HPDE6-E6E7 (cell line): ENCODE measurements around the gene FANCI.

ENCODE experiments used
- DNase-seq: peaks from one replicate; pipeline ENCODE4 v3.0.0; 2011; ENCODE audit warnings: missing footprints; ENCODE audit errors: extremely low spot score

The FANCI gene

GRCh38 chr15:89307046-89307587, 63.3 kb downstream of the FANCI start:
- DNase-seq, result no peak

- DNase-seq, result no peak
Observed at GRCh38 chr15:89307791-89308190, 64.0 kb downstream of the FANCI start.

DNA sequence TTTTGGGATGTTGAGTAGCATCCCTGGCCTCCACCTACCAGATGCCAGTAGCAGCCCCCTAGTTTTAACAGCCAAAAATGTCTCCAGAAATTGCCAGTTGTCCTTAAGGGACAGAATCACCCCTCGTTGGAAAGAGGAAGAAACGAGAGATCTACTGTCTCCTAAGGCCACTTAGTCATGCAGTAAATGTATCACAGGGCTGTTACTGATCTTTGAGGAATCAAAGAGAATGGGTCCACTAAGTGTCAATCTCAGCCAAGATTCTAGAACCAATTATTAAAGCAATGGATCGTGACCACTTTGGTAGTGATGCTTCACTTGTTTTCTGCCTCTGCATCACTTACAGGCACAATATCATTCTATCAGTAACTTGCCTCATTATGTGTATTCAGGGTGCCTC, 64.5 kb downstream of the FANCI start:
- DNase-seq, result no peak

DNA sequence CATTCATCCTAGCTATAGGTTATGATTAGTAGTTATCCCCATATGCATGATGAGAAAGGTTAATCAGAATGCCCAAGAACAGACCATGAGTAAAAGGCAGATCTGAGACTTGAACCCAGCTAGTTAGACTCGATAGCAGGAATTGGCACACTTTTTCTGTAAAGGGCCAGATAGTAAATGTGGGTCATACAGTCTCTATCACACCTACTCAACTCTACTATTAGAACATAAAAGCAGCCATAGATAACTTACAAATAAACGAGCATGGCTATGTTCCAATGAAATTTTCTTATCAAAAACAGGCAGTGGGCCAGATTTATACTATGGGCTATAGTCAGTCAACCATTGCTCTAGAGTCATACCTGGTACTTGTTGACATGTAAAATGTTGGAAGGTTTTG, 66.2 kb downstream of the FANCI start:
- no peak for DNase-seq

DNA sequence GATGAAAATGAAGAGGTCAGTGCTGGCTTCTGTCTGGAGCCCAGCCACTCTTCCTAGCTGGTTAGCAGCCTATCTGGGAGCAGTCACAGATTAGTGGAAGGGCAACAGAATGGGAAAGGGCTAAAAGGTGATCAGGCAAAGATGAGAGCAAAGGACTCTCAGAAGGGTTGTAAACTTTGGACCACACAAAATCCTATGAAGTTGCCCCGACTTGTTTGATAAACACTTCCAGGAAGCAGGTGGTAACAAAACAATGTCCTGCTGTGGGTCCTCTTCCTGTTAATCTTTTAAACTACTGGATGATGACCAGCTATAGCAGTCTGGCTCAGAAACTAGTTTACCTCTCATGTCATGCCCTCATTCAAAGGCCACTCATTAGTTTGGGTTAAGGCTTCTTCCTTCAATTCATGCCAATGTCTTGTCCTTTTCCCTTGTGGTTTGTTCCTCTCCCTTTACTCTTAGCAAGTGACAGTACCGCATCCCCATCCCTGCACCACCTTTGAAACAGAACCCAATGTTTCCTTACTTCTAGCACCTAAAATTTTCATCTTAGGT, 71.7 kb downstream of the FANCI start:
- no peak for DNase-seq

DNA sequence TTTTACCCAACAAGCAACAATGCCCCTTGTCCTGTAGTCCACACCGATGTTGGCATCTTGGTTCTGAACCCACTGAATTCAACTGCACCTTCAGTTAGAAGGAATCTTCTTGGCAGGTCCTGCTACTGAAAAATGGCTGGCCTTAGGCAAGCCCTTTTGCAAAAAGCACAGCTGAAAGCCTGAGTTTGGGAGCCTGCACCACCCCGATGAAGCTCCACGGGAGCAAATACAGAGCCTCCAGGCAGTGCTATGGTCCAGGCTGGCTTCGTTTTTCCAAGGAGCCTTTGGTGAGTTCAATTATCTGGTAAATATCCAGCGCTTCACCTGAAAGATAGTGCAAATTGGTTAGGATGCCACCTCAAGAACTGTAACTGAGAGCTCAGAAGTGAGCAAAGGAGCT, 72.7 kb downstream of the FANCI start:
- DNase-seq, result no peak

DNA sequence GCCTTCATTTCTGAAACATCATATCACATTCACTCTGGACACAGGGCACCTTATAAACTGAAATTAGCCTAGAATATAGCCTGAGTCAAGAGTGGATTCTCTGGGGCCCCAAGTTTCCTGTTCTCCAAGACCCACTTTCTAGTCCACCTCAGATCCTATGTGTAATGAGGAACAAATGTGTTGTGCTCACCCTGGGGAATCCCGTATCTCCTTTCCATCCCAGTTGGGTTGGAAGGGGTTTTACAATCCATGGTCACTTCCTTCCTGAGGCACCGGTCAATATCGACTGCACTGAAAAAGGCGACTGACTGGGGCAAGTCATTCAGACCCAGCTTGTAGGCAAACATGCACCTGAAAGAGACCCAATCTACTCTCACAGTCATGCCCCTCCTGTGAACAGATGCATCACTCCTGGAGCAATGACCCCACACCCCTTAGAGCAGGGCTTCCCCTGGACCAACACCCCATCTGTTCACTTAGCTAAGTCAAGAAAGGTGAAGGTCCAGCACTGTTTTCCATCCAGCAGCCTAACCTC, 73.5 kb downstream of the FANCI start:
- no peak for DNase-seq

DNA sequence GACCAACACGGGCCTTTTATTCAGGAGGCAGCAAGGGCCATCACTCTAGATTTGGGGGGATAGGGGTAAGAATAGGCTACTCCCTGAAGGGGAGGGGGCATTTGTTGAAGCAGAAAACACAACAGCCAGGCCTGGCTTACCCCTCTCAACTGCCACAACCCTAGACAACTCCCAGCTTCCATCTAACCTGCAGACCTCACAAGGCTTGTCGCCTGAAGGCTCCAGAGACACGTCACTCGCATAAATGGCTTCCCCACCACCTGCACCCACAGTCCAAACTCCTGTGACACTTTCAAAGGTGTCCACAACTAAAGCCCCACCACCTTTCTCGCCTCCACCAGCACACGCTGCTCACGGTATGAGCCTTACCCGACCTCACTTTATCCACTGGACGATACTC, 75.9 kb downstream of the FANCI start:
- no peak for DNase-seq

GRCh38 chr15:89320200-89320599, 76.4 kb downstream of the FANCI start:
- no peak for DNase-seq

DNA sequence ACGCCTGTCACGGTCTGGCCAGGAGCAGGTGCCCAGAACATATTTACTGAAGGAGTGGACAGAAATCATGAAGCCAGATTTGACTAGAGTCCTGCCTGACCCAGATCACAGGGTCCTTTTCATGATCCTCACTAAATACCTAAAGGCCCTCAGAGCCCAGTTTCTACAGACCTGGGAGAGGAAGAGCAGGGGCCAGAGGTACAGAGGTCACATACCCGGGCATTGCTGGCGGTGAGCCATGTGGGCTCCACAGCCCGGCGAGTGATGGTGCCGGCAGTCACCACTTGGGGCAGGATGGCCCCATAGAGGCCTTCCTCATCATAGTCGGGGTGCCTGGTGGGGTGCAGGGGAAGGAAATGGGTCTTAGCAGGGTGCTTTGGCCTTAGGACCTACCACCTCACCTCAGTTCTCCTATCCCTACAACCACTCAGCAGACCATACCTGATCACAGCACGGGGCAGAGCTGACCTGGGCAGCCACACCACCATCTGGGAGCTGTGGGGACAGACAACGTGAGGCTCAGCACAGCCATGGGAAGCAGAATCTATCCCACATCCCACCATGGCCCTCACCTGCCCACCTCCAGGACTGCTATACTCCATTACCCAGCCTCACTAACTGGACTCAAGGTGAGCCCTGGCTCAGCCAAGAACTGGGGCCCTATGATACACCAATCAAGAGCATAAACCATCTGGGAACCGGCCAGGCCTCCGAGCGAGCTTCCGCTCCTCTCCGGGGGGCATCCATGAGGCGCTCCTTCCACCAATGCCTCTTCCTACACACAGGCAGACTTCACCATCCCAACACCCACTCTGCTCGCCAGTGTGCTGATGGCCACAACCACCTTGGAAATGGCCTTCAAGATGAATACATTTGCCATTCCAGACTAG, 78.0 kb downstream of the FANCI start:
- no peak for DNase-seq

DNA sequence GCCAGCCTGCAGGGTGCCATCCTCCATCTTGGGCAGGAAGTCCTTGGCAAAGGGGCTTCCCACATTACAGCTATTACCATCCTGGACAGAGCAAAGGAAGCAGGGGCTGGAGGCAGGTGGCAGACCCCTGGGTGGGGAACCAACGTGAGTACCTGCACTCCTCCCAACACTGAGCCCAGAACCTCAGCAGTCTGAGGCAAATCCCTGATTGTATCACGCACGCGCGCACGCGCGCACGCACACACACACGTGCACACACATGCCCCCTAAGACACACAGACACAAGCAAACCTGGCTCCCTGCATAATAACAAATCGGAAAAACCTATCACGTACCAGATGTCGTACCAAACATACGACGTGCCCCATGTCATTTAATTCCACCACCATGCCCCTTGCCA, 79.0 kb downstream of the FANCI start:
- DNase-seq, result no peak

GRCh38 chr15:89323825-89324224, 80.0 kb downstream of the FANCI start:
- no peak for DNase-seq

DNA sequence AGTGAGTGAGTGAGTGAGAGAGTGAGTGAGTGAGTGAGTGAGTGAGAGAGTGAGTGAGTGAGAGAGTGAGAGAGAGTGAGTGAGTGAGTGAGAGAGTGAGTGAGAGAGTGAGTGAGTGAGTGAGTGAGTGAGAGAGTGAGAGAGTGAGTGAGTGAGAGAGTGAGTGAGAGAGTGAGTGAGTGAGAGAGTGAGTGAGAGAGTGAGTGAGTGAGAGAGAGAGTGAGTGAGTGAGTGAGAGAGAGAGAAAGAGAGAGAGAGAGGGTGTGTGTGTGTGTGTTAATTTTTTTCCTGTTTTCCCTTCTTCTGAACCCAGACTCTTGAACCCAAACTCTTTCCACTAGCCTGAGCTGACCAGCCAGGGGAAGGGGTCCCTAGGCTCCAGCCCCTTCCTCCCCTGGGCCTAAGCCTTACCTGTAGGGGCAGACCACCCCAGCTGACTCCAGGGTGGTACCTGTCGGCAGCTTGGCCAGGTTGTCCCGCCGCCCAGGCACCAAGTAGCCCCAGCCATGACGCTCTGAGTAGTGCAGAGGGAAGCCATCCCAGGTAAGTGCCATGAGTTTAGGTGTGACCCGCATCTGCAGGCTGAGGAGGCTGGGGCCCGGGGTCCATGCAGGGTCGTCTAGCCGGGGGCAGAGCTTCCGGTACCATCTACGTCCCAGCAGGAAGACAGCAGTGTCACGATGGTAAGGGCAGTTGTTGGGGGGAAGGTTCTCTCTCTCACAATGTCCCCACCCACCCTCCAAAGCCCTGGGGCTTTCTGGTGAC, 81.4 kb downstream of the FANCI start:
- no peak for DNase-seq

DNA sequence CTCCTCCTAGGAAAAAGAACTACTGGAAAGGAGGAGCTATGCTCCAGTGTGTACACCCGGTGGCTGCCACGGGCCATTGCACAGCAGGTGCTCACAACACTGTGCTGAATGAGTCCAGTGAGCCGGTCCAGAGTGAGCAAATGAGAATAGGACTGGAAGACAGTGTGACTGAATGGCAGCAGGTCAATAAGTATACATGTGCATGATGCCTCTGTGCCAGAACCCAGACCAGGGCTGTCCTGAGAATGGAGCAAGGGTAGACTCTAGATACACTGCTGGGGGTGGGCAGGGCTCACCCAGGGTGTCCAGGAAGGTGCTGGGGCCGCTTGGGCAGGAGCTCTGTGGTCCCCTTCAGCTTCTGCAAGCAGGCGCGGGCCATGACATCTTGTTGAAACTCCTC, 82.5 kb downstream of the FANCI start:
- DNase-seq, result no peak

- DNase-seq, result no peak
Observed at GRCh38 chr15:89327113-89327512, 83.3 kb downstream of the FANCI start.

DNA sequence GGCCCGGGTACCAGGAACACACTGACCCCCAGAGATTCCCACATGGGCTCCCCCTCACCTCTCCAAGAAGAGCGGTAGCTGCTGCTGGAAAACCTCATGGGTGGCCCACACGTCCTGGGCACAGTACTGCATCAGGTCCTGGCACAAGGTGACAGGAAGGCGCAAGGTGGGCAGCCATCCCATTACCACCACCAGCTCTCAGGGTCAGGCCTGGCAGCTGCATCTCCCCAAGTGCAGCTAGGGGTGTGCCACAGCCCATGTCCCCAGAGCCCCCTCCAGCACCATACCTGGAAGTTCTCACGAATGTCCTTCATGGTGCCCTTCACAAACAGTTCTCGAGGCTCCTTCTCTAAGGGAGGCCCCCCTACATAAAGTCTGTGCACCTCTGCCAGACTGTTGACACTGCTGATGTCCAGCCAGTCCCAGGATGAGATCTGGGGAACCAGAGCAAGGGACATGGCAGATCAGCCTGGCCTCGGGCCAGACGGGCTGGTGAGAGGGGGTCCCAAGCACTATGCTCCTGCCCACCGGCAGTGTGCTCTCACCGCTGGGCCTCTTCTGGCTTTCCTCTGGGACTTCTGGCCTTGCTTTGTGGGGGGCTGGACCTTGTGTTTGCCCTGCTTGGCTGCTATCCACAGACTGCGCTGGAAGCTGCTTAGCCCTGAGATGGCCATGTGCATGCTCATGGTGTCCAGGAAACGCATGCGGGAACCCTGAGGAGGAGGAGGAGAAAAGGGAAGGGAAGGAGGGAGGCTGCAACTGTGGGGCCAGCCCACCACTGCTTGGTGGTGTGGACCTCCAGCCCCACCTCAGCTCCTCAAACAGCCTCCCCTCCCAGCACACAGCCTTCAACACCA, 84.8 kb downstream of the FANCI start:
- no peak for DNase-seq

GRCh38 chr15:89329329-89330084, 85.7 kb downstream of the FANCI start:
- no peak for DNase-seq

DNA sequence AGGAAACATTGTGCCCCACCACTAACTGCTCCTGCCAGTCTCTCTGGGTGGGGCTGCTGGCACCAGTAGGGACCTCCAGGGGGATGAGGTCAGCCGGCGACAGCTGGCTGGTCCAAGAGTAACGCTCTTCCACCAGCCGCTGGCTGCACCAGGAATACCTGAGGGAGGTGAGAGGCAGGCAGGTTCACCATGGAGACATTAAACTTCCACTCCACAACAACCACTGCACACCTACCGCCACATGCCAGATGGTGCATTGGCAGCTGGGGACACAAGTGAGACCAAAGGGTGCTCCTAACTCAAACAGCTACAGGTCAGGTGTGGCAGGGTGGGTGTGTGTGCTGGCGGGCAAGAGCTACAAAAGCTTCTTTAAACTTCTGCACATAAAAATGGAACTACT, 86.3 kb downstream of the FANCI start:
- DNase-seq, result no peak

DNA sequence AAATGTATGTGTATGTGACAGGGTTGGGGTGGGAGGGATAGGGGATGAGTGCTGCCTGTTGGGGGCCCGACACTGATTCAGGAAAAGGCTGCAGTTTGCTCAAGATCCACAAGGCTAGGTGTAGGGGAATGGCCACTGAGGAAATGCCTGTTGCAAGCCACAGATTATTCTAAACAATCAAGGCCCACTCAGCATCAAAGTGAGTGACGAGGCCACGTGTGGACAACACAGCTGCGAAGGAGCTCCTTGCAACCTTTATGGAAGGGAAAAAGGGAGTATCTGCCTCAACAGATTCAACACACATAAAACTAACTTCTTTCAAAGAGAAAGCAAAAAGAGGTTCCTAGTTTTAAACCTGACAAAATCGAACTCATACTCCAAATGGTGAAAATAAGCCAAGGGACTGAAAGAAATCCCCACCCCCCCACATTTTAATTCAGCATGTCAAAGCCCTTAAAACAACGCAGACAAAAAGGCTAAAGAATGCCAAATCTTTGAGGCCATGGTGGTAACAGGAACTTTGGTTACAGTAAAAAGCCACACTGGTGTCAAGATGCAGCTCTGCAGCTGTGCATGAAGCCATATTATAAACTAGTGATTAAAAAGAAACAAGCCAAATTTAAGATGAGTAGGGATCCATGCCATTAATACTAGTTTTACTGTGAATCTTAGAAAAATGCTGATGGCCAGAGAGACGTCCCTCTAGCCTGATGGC, 87.3 kb downstream of the FANCI start:
- DNase-seq, result no peak

GRCh38 chr15:89332446-89332845, 88.7 kb downstream of the FANCI start:
- DNase-seq, result no peak
